IMR-90 (cell line): ENCODE measurements around the gene EXOC6B. TPM values are rescaled to one million over a fixed set of nuclear protein-coding genes. Genes with fewer than 3 reads are reported as not detected.

ENCODE experiments used
- ATAC-seq: fragments of 200-7000 bp; cut with Tn5 transposase; 2 replicates; pipeline ENCODE4 v1.9.1; 2020; ENCODE audit warnings: low read depth, mild to moderate bottlenecking, moderate library complexity
- BruUV-seq: library from RNA; stranded (reverse); fragments of 400-500 nt; replicated peaks from 2 replicates; lab custom pipeline; 2021; lab: Mats Ljungman, UMichigan
- CTCF ChIA-PET: fragments of 300-600 bp; formaldehyde crosslinking; extraction: SDS; loops from one replicate; lab custom pipeline; 2021; ENCODE audit warnings: antibody characterized with exemption; lab: Yijun Ruan, JAX
- POLR2A ChIA-PET: fragments of 300-600 bp; sonication (Branson Sonifier 250); formaldehyde crosslinking; loops from one replicate; lab custom pipeline; 2022; ENCODE audit warnings: antibody characterized with exemption; ENCODE audit not compliant: unreplicated experiment; lab: Charles Lee
- DNase-seq: peaks from one replicate; pipeline ENCODE4 v3.0.0; 2013
- H2AFZ ChIP-seq: replicated peaks from 2 replicates; pipeline ENCODE3; 2013; ENCODE audit warnings: low read length, mild to moderate bottlenecking; ENCODE audit not compliant: poor library complexity
- H2AK5ac ChIP-seq: 2 replicates; pipeline ENCODE4 v1.6.1; 2013; ENCODE audit warnings: low read depth, low read length, inconsistent platforms
- H2AK9ac ChIP-seq: replicated peaks from 2 replicates; pipeline ENCODE3; 2013; ENCODE audit warnings: mild to moderate bottlenecking, low read depth, low read length, moderate library complexity; ENCODE audit not compliant: poor library complexity
- H2BK120ac ChIP-seq: 2 replicates; pipeline ENCODE4 v1.6.1; 2013; ENCODE audit warnings: low read depth, low read length, inconsistent platforms
- H2BK15ac ChIP-seq: 3 replicates; pipeline ENCODE4 v1.6.1; 2013; ENCODE audit warnings: low read depth, low read length, inconsistent platforms
- H2BK20ac ChIP-seq: 2 replicates; pipeline ENCODE4 v1.6.1; 2013; ENCODE audit warnings: low read depth, mild to moderate bottlenecking, inconsistent platforms, low read length, moderate library complexity
- H2BK5ac ChIP-seq: 2 replicates; pipeline ENCODE4 v1.6.1; 2013; ENCODE audit warnings: mild to moderate bottlenecking, low read depth, low read length, inconsistent platforms; ENCODE audit not compliant: poor library complexity, severe bottlenecking
- H3K14ac ChIP-seq: replicated peaks from 2 replicates; pipeline ENCODE4 v1.6.1; 2013; ENCODE audit warnings: low read depth, low read length, inconsistent platforms
- H3K18ac ChIP-seq: 2 replicates; pipeline ENCODE4 v1.6.1; 2013; ENCODE audit warnings: low read depth, low read length, control low read depth
- H3K23ac ChIP-seq: 2 replicates; pipeline ENCODE4 v1.6.1; 2013; ENCODE audit warnings: low read depth, low read length, inconsistent platforms
- H3K27ac ChIP-seq: 2 replicates; pipeline ENCODE4 v1.5.1; 2013; ENCODE audit warnings: mild to moderate bottlenecking, control low read depth, low read length; ENCODE audit not compliant: insufficient read depth
- H3K27me3 ChIP-seq: 2 replicates; pipeline ENCODE4 v1.6.1; 2013; ENCODE audit warnings: low read length; ENCODE audit not compliant: control insufficient read depth, insufficient read depth
- H3K36me3 ChIP-seq: 2 replicates; pipeline ENCODE4 v1.6.1; 2013; ENCODE audit warnings: low read length, mixed read lengths; ENCODE audit not compliant: control insufficient read depth, insufficient read depth
- H3K4ac ChIP-seq: 2 replicates; pipeline ENCODE4 v1.6.1; 2013; ENCODE audit warnings: low read depth, low read length, inconsistent platforms
- H3K4me1 ChIP-seq: 2 replicates; pipeline ENCODE4 v1.6.1; 2013; ENCODE audit warnings: low read length, mixed read lengths; ENCODE audit not compliant: control insufficient read depth, insufficient read depth
- H3K4me2 ChIP-seq: 2 replicates; pipeline ENCODE4 v1.6.1; 2013; ENCODE audit warnings: low read depth, mild to moderate bottlenecking, control low read depth, low read length, moderate library complexity
- H3K4me3 ChIP-seq: 2 replicates; pipeline ENCODE4 v1.5.1; 2013; ENCODE audit warnings: low read depth, mild to moderate bottlenecking, control low read depth, low read length, moderate library complexity; ENCODE audit not compliant: insufficient read depth
- H3K56ac ChIP-seq: 2 replicates; pipeline ENCODE4 v1.6.1; 2013; ENCODE audit warnings: low read length, inconsistent platforms; ENCODE audit not compliant: insufficient read depth; ENCODE audit errors: extremely low read depth
- H3K79me1 ChIP-seq, 2 experiments: 2 replicates each; pipeline ENCODE4 v1.6.1; 2013; ENCODE audit warnings: low read length in 2 of 2, inconsistent platforms in 1 of 2, low read depth in 1 of 2
- H3K9ac ChIP-seq: 2 replicates; pipeline ENCODE4 v1.6.1; 2013; ENCODE audit warnings: low read depth, low read length, control low read depth
- H3K9me1 ChIP-seq: 2 replicates; pipeline ENCODE4 v1.6.1; 2013; ENCODE audit warnings: low read length, inconsistent platforms; ENCODE audit not compliant: insufficient read depth
- H3K9me3 ChIP-seq: 2 replicates; pipeline ENCODE4 v1.6.1; 2013; ENCODE audit warnings: low read length; ENCODE audit not compliant: control insufficient read depth, insufficient read depth
- H4K20me1 ChIP-seq: 2 replicates; pipeline ENCODE4 v1.6.1; 2013; ENCODE audit warnings: low read length, inconsistent platforms; ENCODE audit not compliant: insufficient read depth
- H4K5ac ChIP-seq: 2 replicates; pipeline ENCODE4 v1.6.1; 2013; ENCODE audit warnings: mild to moderate bottlenecking, low read depth, low read length, control low read depth
- H4K8ac ChIP-seq, 2 experiments: 2 replicates each; pipeline ENCODE4 v1.6.1; 2013; ENCODE audit warnings: low read depth in 2 of 2, low read length in 2 of 2, control low read depth in 1 of 2, inconsistent platforms in 1 of 2
- H4K91ac ChIP-seq: 2 replicates; pipeline ENCODE4 v1.6.1; 2013; ENCODE audit warnings: low read depth, low read length, inconsistent platforms; ENCODE audit not compliant: insufficient read depth
- BHLHE40 ChIP-seq: fragments of 150-350 bp; IDR thresholded peaks from 2 replicates; pipeline ENCODE4 v1.6.1; 2016; ENCODE audit warnings: mild to moderate bottlenecking, low read depth, low read length
- CEBPB ChIP-seq: IDR thresholded peaks from 2 replicates; pipeline ENCODE4 v1.6.1; 2012; ENCODE audit warnings: low read depth, low read length, improper control_type of control experiment
- CHD1 ChIP-seq: IDR thresholded peaks from 2 replicates; pipeline ENCODE4 v1.6.1; 2012; ENCODE audit warnings: low read depth, low read length, improper control_type of control experiment
- FOS ChIP-seq: fragments of 150-350 bp; IDR thresholded peaks from 2 replicates; pipeline ENCODE4 v1.6.1; 2016; ENCODE audit warnings: low read depth, low read length
- MAFK ChIP-seq: IDR thresholded peaks from 2 replicates; pipeline ENCODE4 v1.6.1; 2012; ENCODE audit warnings: low read depth, low read length, improper control_type of control experiment
- NFE2L2 ChIP-seq: fragments of 150-350 bp; IDR thresholded peaks from 2 replicates; pipeline ENCODE4 v1.6.1; 2016; ENCODE audit warnings: low read depth, mild to moderate bottlenecking, low read length
- POLR2A ChIP-seq: IDR thresholded peaks from 2 replicates; pipeline ENCODE4 v1.6.1; 2012; ENCODE audit warnings: mild to moderate bottlenecking, low read depth, low read length
- RAD21 ChIP-seq: IDR thresholded peaks from 2 replicates; pipeline ENCODE4 v1.6.1; 2012; ENCODE audit warnings: low read length, improper control_type of control experiment
- RCOR1 ChIP-seq: IDR thresholded peaks from 2 replicates; pipeline ENCODE4 v1.6.1; 2012; ENCODE audit warnings: mild to moderate bottlenecking, low read length, improper control_type of control experiment; ENCODE audit not compliant: insufficient replicate concordance
- RFX5 ChIP-seq: IDR thresholded peaks from 2 replicates; pipeline ENCODE4 v1.8.0; 2012; ENCODE audit warnings: low read depth, mild to moderate bottlenecking, low read length, moderate library complexity
- SMC3 ChIP-seq: fragments of 150-350 bp; IDR thresholded peaks from 2 replicates; pipeline ENCODE4 v1.6.1; 2016; ENCODE audit warnings: low read depth, mild to moderate bottlenecking, antibody characterized with exemption, low read length, moderate library complexity
- WGBS, 2 experiments: methylation state at CpG; one replicate each; pipeline versions ENCODE4 v1.1.5 to v1.1.7; 2013; ENCODE audit warnings: missing lambda C conversion rate in 2 of 2; ENCODE audit not compliant: insufficient read length in 1 of 2; ENCODE audit errors: extremely low coverage in 2 of 2; 5-methylcytosine and 5-hydroxymethylcytosine counted together
- dilution Hi-C: fragments of 300-500 bp; cut with HindIII; formaldehyde crosslinking; loops from one replicate; pipeline ENCODE4 v1.14.3; 2018; ENCODE audit warnings: low sequenced_read_pairs; ENCODE audit not compliant: unreplicated experiment
- in situ Hi-C: fragments of 300-500 bp; cut with MboI; formaldehyde crosslinking; loops from 3 replicates; pipeline ENCODE4 v1.14.3; 2019; ENCODE audit warnings: low sequenced_read_pairs, inconsistent platforms, mixed read lengths
- intact Hi-C: fragments of 100-400 bp; cut with micrococcal nuclease; formaldehyde crosslinking; loops from 2 replicates; pipeline ENCODE4 v1.10.0; 2022
- polyA plus RNA-seq, 3 experiments: library from polyadenylated mRNA; depleted of rRNA; stranded (reverse); fragments of >200 nt; gene quantifications; 2 replicates each; pipeline ENCODE4 v1.2.3, GENCODE V29; 2012; ENCODE audit warnings: low replicate concordance in 1 of 3
- total RNA-seq: library from RNA; depleted of rRNA; stranded (reverse); fragments of >200 nt; gene quantifications from 2 replicates; pipeline ENCODE4 v1.2.3, GENCODE V29; 2012
- TF ChIP-seq, protein P1 (sequence below): fragments of 150-350 bp; IDR thresholded peaks from 2 replicates; pipeline ENCODE4 v1.6.1; 2017; ENCODE audit warnings: mild to moderate bottlenecking, antibody characterized with exemption, low read length, low read depth
- TF ChIP-seq, protein P2 (sequence below): fragments of 150-350 bp; IDR thresholded peaks from 2 replicates; pipeline ENCODE4 v1.6.1; 2016; ENCODE audit warnings: low read depth, mild to moderate bottlenecking, low read length, moderate library complexity, borderline replicate concordance

Gene EXOC6B
- total and polyA plus RNA-seq, 2 of the 4 experiments (the other 2 are of a cell fraction), result 10.2 to 29.4 TPM

DNA sequence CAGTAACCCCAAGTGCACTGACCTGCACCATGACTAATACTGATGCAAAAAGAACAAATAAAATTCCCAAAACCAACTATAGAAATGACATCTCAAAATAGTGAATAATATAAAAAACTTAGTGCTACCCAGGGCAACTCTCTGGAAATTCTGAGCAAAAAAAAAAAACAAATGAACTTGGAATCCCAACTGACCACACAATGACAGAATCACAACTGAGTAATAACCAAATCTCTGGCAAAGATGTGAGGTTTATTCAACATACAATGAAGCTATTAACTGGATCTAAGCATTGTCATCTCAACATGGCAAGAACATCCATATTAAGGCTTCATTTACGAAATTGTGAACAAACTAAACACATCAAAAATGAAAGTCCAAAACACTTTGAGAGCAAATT, 22.7 kb downstream of the EXOC6B start:
- Histone ChIP-seq H3K14ac (no peak overlapping the region), H3K23ac (no peak overlapping the region), H3K4me1 (no peaks in the 10 kb centered on the region), H2BK20ac (no peak overlapping the region), H2AK9ac (no peak overlapping the region), H3K4me2 (0 out of 2 replicates have a peak overlapping the region, but pooled peaks have one; percentile 2), H3K27ac (no peak overlapping the region), H3K4ac (no peak overlapping the region), H2BK15ac (no peak overlapping the region), H3K56ac (no peak overlapping the region), H3K36me3 (no peaks in the 10 kb centered on the region), H4K5ac (no peak overlapping the region), H3K9me1 (peaks cover 5% of the 10 kb centered on the region; the same call in 1 of the 2 replicates), H4K8ac (no peak overlapping the region), H3K79me1 (peaks cover 12 to 21% of the 10 kb centered on the region in 2 experiments), H3K9ac (no peak overlapping the region), H2BK120ac (no peak overlapping the region), H2AK5ac (no peak overlapping the region), H4K91ac (no peak overlapping the region), H3K9me3 (no peaks in the 10 kb centered on the region), H4K20me1 (peaks cover 4% of the 10 kb centered on the region; the same call in 1 of the 2 replicates), H3K27me3 (no peaks in the 10 kb centered on the region), H3K4me3 (no peak overlapping the region), H3K18ac (no peak overlapping the region), H2BK5ac (no peak overlapping the region), H2AFZ (no peak overlapping the region)
- intact Hi-C loops (no loop called here), in situ Hi-C loops (no loop called here), dilution Hi-C loops (no loop called here)
- no CpG with 5 or more reads among the region's 1 CpG for WGBS, 2 experiments
- DNase-seq, result peak; percentile 66
- CTCF ChIA-PET, result no interaction called here
- no TSS peak for BruUV-seq
- POLR2A ChIA-PET, result no interaction called here
- no peak for TF ChIP-seq RAD21
- TF ChIP-seq MAFK, result no peak
- TF ChIP-seq BHLHE40, result no peak
- no peak for TF ChIP-seq CHD1
- TF ChIP-seq NFE2L2, result no peak
- TF ChIP-seq, protein P1, sequence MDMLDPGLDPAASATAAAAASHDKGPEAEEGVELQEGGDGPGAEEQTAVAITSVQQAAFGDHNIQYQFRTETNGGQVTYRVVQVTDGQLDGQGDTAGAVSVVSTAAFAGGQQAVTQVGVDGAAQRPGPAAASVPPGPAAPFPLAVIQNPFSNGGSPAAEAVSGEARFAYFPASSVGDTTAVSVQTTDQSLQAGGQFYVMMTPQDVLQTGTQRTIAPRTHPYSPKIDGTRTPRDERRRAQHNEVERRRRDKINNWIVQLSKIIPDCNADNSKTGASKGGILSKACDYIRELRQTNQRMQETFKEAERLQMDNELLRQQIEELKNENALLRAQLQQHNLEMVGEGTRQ, result no peak
- no peak for TF ChIP-seq SMC3
- TF ChIP-seq POLR2A, result no peak
- no peak for TF ChIP-seq RCOR1
- no peak for TF ChIP-seq CEBPB
- TF ChIP-seq, protein P2, sequence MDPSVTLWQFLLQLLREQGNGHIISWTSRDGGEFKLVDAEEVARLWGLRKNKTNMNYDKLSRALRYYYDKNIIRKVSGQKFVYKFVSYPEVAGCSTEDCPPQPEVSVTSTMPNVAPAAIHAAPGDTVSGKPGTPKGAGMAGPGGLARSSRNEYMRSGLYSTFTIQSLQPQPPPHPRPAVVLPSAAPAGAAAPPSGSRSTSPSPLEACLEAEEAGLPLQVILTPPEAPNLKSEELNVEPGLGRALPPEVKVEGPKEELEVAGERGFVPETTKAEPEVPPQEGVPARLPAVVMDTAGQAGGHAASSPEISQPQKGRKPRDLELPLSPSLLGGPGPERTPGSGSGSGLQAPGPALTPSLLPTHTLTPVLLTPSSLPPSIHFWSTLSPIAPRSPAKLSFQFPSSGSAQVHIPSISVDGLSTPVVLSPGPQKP, result no peak
- no peak for TF ChIP-seq FOS
- TF ChIP-seq RFX5, result no peak
- no peak for ATAC-seq
